GM11168 (cell line): ENCODE measurements around the gene MAML3.
"Not testable (repeated sequence)": the region's sequence is repeated elsewhere in the genome, so short reads cannot be mapped to it uniquely, and the experiment has no call there.

Experiments used
- in situ Hi-C: fragments of 300-500 bp; cut with MboI; formaldehyde crosslinking; loops from one replicate; pipeline ENCODE4 v1.12.0; 2022; ENCODE audit warnings: low sequenced_read_pairs; ENCODE audit not compliant: unreplicated experiment

Gene MAML3

GRCh38 chr4:139726615-139727014, 427.4 kb downstream of the MAML3 start:
- in situ Hi-C loops = no loop called here

- in situ Hi-C loops = no loop called here
Observed at GRCh38 chr4:139725236-139725635, 428.7 kb downstream of the MAML3 start.

- in situ Hi-C loops = no loop called here
Observed at GRCh38 chr4:139721789-139722188, 432.2 kb downstream of the MAML3 start.

GRCh38 chr4:139720806-139721205, 433.2 kb downstream of the MAML3 start:
- in situ Hi-C loops = no loop called here

- in situ Hi-C loops = no loop called here
Observed at GRCh38 chr4:139719381-139720101, 434.4 kb downstream of the MAML3 start.

- in situ Hi-C loops = no loop called here
Observed at GRCh38 chr4:139718833-139719232, 435.2 kb downstream of the MAML3 start.

GRCh38 chr4:139718358-139718757, 435.6 kb downstream of the MAML3 start:
- in situ Hi-C loops = no loop called here

- in situ Hi-C loops = no loop called here
Observed at GRCh38 chr4:139715746-139716391, 438.1 kb downstream of the MAML3 start.

GRCh38 chr4:139712882-139713281, 441.1 kb downstream of the MAML3 start:
- in situ Hi-C loops = no loop called here

- in situ Hi-C loops = no loop called here
Observed at GRCh38 chr4:139711461-139711860, 442.5 kb downstream of the MAML3 start.

- in situ Hi-C loops = no loop called here
Observed at GRCh38 chr4:139710073-139710472, 443.9 kb downstream of the MAML3 start.

- in situ Hi-C loops = no loop called here
Observed at GRCh38 chr4:139709660-139710059, 444.3 kb downstream of the MAML3 start.

GRCh38 chr4:139704915-139705485, 449.0 kb downstream of the MAML3 start:
- in situ Hi-C loops = no loop called here

- in situ Hi-C loops = no loop called here
Observed at GRCh38 chr4:139700568-139700967, 453.4 kb downstream of the MAML3 start.

GRCh38 chr4:139698167-139698925, 455.6 kb downstream of the MAML3 start:
- in situ Hi-C loops = not testable (repeated sequence)

- in situ Hi-C loops = no loop called here
Observed at GRCh38 chr4:139696491-139696890, 457.5 kb downstream of the MAML3 start.

- in situ Hi-C loops = no loop called here
Observed at GRCh38 chr4:139694522-139695107, 459.4 kb downstream of the MAML3 start.

GRCh38 chr4:139692309-139693012, 461.5 kb downstream of the MAML3 start:
- in situ Hi-C loops = no loop called here

GRCh38 chr4:139690419-139690818, 463.6 kb downstream of the MAML3 start:
- in situ Hi-C loops = no loop called here
